Kidney (tissue), 14 donors: ENCODE measurements around the gene RNF41. TPM values are rescaled to one million over a fixed set of nuclear protein-coding genes. Genes with fewer than 3 reads are reported as not detected.

Experiments
- DNase-seq, 5 donors: peaks; one replicate each; pipeline ENCODE4 v3.0.0-alpha.2; 2013 to 2020
- FAIRE-seq: peaks from 2 replicates; lab custom pipeline; 2012; peaks lifted over from hg19 to GRCh38; lab: Jason Lieb, UNC
- H3K27ac ChIP-seq, 2 donors: one replicate each; pipeline ENCODE4 v1.7.0; 2013; ENCODE audit warnings: low read depth in 2 of 2, low read length in 2 of 2, inconsistent platforms in 1 of 2
- H3K27me3 ChIP-seq: one replicate; pipeline ENCODE4 v1.7.1; 2013; ENCODE audit warnings: low read length, inconsistent platforms; ENCODE audit not compliant: control insufficient read depth, insufficient read depth
- H3K36me3 ChIP-seq, 3 donors: one replicate each; pipeline versions ENCODE4 v1.7.0 to v1.7.1; 2013; ENCODE audit warnings: low read length in 3 of 3, control low read depth in 1 of 3, inconsistent platforms in 1 of 3; ENCODE audit not compliant: insufficient read depth in 3 of 3, control insufficient read depth in 2 of 3
- H3K4me1 ChIP-seq, 3 donors: one replicate each; pipeline versions ENCODE4 v1.7.0 to v1.7.1; 2013; ENCODE audit warnings: low read length in 3 of 3, inconsistent platforms in 1 of 3, low read depth in 1 of 3; ENCODE audit not compliant: control insufficient read depth in 2 of 3, insufficient read depth in 2 of 3
- H3K4me3 ChIP-seq, 3 donors: one replicate each; pipeline versions ENCODE4 v1.7.0 to v1.8.1; 2013; ENCODE audit warnings: low read length in 3 of 3, control low read depth in 1 of 3, inconsistent platforms in 1 of 3
- H3K9ac ChIP-seq, 3 donors: one replicate each; pipeline versions ENCODE4 v1.7.0 to v1.7.1; 2013; ENCODE audit warnings: low read length in 3 of 3, control low read depth in 1 of 3, inconsistent platforms in 1 of 3
- H3K9me3 ChIP-seq, 3 donors: one replicate each; pipeline versions ENCODE4 v1.7.0 to v1.7.1; 2013; ENCODE audit warnings: low read length in 3 of 3, control low read depth in 1 of 3, inconsistent platforms in 1 of 3; ENCODE audit not compliant: control insufficient read depth in 2 of 3, insufficient read depth in 1 of 3
- intact Hi-C: fragments of 100-400 bp; cut with DNase I; formaldehyde crosslinking; loops from one replicate; pipeline ENCODE4 v1.11.1; 2022
- polyA plus RNA-seq: library from polyadenylated mRNA; stranded (reverse); fragments of 350-450 nt; fragmentation: Illumina TruSeq; extraction: RNeasy Lipid Tissue Mini Kit (QIAGEN cat#74804); gene quantifications from one replicate; pipeline ENCODE4 v1.2.3, GENCODE V29; 2014; ENCODE audit warnings: low read depth, low replicate concordance; ENCODE audit not compliant: insufficient read depth
- total RNA-seq: library from RNA; stranded (reverse); fragmentation: NEBNext Ultra II Directional; extraction: Animal tissue kit (Norgen Biotek cat#: 25700); gene quantifications from one replicate; pipeline ENCODE4 v1.2.1, GENCODE V29; 2021
- TF ChIP-seq, protein P1 (sequence below): IDR thresholded peaks from 3 replicates; pipeline ENCODE4 v1.5.1; 2012; ENCODE audit warnings: mild to moderate bottlenecking, moderate library complexity, borderline replicate concordance; ENCODE audit not compliant: insufficient read depth; ENCODE audit errors: extremely low read depth
- donor health status: control.
- donor health status: control.
- donor health status: control.
- donor health status: control.
- donor health status: control.
- donor health status: DM: yes; HTN: yes; CAD: no.
- donor health status: Normal renal cell carcinoma (clear cell type).

Gene RNF41
- total and polyA plus RNA-seq, 2 donors from 2014 or later = 17.6 to 45.5 TPM

DNA sequence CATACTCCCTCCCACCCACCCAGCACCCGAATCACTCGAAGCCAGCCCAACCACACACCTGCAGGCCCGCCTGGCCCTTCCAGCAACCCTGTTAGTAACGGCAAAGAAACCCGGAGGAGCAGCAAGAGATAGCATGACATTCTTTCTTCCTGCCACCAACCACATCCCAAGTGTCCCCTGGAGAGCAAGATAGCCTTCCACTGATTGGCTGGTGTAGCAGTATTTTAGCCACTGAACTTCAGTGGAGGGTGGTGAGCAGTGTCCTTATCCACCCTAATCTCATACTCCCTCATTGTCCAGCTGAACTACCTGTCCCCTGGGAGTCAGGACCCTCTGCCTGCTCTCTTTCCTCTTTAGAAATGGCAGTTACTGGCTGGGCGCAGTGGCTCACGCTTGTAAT is 7.4 kb upstream of the RNF41 start:
- Histone ChIP-seq H3K27me3 (no peaks in the 10 kb centered on the region), H3K9ac (no peak overlapping the region), H3K4me3 (no peak overlapping the region), H3K27ac (no peak overlapping the region), H3K4me1 (peaks cover 0 to 6% (median 0%) of the 10 kb centered on the region in 3 donors), H3K36me3 (peaks cover 0 to 2% (median 0%) of the 10 kb centered on the region in 3 donors), H3K9me3 (no peaks in the 10 kb centered on the region)
- FAIRE-seq (no peak), DNase-seq (no peak)
- TF ChIP-seq, protein P1, sequence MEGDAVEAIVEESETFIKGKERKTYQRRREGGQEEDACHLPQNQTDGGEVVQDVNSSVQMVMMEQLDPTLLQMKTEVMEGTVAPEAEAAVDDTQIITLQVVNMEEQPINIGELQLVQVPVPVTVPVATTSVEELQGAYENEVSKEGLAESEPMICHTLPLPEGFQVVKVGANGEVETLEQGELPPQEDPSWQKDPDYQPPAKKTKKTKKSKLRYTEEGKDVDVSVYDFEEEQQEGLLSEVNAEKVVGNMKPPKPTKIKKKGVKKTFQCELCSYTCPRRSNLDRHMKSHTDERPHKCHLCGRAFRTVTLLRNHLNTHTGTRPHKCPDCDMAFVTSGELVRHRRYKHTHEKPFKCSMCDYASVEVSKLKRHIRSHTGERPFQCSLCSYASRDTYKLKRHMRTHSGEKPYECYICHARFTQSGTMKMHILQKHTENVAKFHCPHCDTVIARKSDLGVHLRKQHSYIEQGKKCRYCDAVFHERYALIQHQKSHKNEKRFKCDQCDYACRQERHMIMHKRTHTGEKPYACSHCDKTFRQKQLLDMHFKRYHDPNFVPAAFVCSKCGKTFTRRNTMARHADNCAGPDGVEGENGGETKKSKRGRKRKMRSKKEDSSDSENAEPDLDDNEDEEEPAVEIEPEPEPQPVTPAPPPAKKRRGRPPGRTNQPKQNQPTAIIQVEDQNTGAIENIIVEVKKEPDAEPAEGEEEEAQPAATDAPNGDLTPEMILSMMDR = no peak
- intact Hi-C loops = no loop called here

DNA sequence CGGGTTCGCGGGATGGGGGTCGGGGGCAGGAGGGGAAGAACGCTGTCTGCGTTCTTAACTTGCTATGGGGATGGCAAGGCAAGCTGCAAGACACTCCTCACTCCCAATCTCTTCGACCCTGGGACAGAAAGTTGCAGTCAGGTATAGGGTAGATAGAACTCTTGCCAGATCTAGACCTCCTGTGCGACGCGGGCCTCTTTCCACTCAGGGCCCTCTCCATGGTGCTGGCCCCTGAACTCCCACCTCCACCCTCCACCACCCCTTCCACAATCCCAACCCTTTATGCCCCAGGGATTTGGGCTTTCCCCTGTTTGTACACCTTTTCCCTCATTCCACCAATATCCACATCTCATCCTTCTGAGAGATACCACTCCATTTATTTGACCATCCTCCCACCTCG is 3.2 kb upstream of the RNF41 start:
- peak overlapping the region in 2 of 3 donors; percentile 52 to 85 for H3K9ac ChIP-seq

DNA sequence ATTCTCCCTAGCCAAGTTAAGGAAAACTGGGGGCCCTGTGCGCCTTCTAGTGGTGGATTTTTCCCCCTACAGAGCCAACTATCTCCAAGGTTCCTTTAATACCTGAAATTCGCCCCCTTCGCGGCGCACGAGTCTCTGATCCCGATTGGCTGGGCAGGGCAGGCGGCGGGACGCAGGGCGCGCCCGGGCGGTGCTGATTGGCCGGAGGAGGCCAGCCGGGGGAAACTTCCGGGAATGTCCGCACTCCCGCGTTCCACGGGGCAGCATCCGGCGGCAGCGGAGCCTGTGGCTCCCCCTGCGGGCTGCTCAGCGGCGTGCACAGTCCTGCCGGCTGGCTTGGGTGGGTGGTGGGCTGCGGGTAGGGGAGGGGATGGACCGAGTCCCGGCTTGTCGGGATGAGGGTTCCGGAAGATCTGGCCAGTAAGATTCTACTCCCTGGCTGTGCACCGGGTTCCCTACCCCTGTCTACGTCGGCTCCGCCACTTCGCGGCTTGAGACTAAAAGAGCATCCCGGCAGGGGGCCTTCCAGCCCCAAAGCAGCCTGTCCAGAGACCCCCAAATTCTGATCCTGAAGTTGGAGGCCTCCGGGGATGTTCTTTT is 2.5 kb upstream of the RNF41 start, which contains the start of gene NABP2:
NABP2 (plus strand) TSS at position 241 of the 600 bp plus-strand sequence. CDS start 515 bp downstream, outside the sequence.
- H3K36me3 ChIP-seq = peaks cover 0 to 2% (median 0%) of the 10 kb centered on the region in 3 donors
- H3K4me3 ChIP-seq = peak within 1 kb of the TSS; percentile 68 to 85 (median 74)
- H3K27ac ChIP-seq = peak within 1 kb of the TSS in 1 of 2 donors; percentile 63
- FAIRE-seq (peak; percentile 94), DNase-seq (peak; percentile 98 to 100 (median 99))
- H3K4me1 ChIP-seq = peaks cover 4 to 17% (median 8%) of the 10 kb centered on the region in 3 donors
- H3K27me3 ChIP-seq = no peaks in the 10 kb centered on the region
- intact Hi-C loops = no loop called here
- peak within 1 kb of the TSS; percentile 19 to 85 (median 52) for H3K9ac ChIP-seq
- H3K9me3 ChIP-seq = no peaks in the 10 kb centered on the region
- TF ChIP-seq, protein P1 = peak; percentile 81

More for the DNA sequence above, 3.2 kb upstream of the RNF41 start:
- Histone ChIP-seq H3K36me3 (peaks cover 0 to 2% (median 0%) of the 10 kb centered on the region in 3 donors), H3K4me3 (peak overlapping the region; percentile 68 to 85 (median 74)), H3K27ac (peak overlapping the region in 1 of 2 donors; percentile 63), H3K27me3 (no peaks in the 10 kb centered on the region), H3K4me1 (peaks cover 4 to 17% (median 8%) of the 10 kb centered on the region in 3 donors), H3K9me3 (no peaks in the 10 kb centered on the region)
- FAIRE-seq (no peak), DNase-seq (no peak)
- TF ChIP-seq, protein P1 = no peak
- intact Hi-C loops = no loop called here
